Breast epithelium (tissue), 4 donors: ENCODE results near the gene ABCC1. TPM values are rescaled to one million over a fixed set of nuclear protein-coding genes. Genes with fewer than 3 reads are reported as not detected.

Experiments
- DNase-seq, 2 donors: peaks; one replicate each; pipeline ENCODE4 v3.0.0-alpha.2; 2019; ENCODE audit warnings: low spot score in 2 of 2
- H3K27ac ChIP-seq, 2 donors: fragments of 200-600 bp; sonication (generic) in 1 of 2; one replicate each; pipeline ENCODE4 v1.5.1; 2016 to 2019; ENCODE audit warnings: mild to moderate bottlenecking in 1 of 2
- H3K27me3 ChIP-seq, 2 donors: fragments of 200-600 bp; sonication (generic) in 1 of 2; one replicate each; pipeline versions ENCODE4 v1.5.1 to v1.6.0; 2017 to 2019; ENCODE audit warnings: control low read depth in 1 of 2, mild to moderate bottlenecking in 1 of 2
- H3K36me3 ChIP-seq: fragments of 200-600 bp; one replicate; pipeline ENCODE4 v1.5.1; 2019
- H3K4me1 ChIP-seq, 2 donors: fragments of 200-600 bp; sonication (generic); one replicate each; pipeline ENCODE4 v1.5.1; 2016 to 2019; ENCODE audit warnings: control low read depth in 1 of 2
- H3K4me3 ChIP-seq, 3 donors: fragments of 200-600 bp; sonication (generic); 1 replicate in 2 of 3; 2 replicates in 1 of 3; pipeline ENCODE4 v1.5.1; 2016 to 2019; ENCODE audit warnings: mild to moderate bottlenecking in 3 of 3, moderate library complexity in 2 of 3
- H3K9me3 ChIP-seq, 2 donors: fragments of 200-600 bp; sonication (generic) in 1 of 2; one replicate each; pipeline ENCODE4 v1.5.1; 2016 to 2019; ENCODE audit warnings: control low read depth in 1 of 2
- CTCF ChIP-seq, 3 donors: fragments of 450-650 bp; IDR thresholded peaks; one replicate each; pipeline ENCODE4 v1.5.1; 2016 to 2017; ENCODE audit warnings: antibody characterized with exemption in 3 of 3, mild to moderate bottlenecking in 3 of 3, moderate library complexity in 3 of 3
- POLR2A ChIP-seq: fragments of 450-650 bp; IDR thresholded peaks from one replicate; pipeline ENCODE4 v1.6.1; 2016; ENCODE audit warnings: antibody characterized with exemption, mild to moderate bottlenecking, moderate library complexity
- POLR2AphosphoS5 ChIP-seq, 3 donors: sonication (generic); formaldehyde crosslinking; IDR thresholded peaks; one replicate each; pipeline ENCODE4 v1.6.1; 2017; ENCODE audit warnings: antibody characterized with exemption in 3 of 3
- intact Hi-C: fragments of 100-400 bp; cut with DNase I; formaldehyde crosslinking; loops from one replicate; pipeline ENCODE4 v1.15.1; 2023; ENCODE audit warnings: low total_unique reads
- total RNA-seq, 3 donors: library from RNA; depleted of rRNA; stranded (reverse); fragments of >200 nt; gene quantifications; one replicate each; pipeline ENCODE4 v1.1.0, GENCODE V29; 2016

ABCC1 gene
- total RNA-seq, 3 donors from 2014 or later: 14.6 to 26.9 (median 21.3) TPM

- Histone ChIP-seq H3K27ac (no peak overlapping the region), H3K4me1 (no peaks in the 10 kb centered on the region)
Measured at GRCh38 chr16:16005721-16006120, 56.3 kb downstream of the ABCC1 start.

GRCh38 chr16:16006650-16007049 is 57.2 kb downstream of the ABCC1 start:
- TF ChIP-seq POLR2AphosphoS5 (IDR thresholded peaks at IDR 0.05) (no peak), CTCF (IDR thresholded peaks at IDR 0.05) (no peak), POLR2A (no peak)
- Histone ChIP-seq H3K27ac (no peak overlapping the region), H3K36me3 (no peaks in the 10 kb centered on the region), H3K4me3 (no peak overlapping the region), H3K9me3 (no peaks in the 10 kb centered on the region), H3K27me3 (no peaks in the 10 kb centered on the region), H3K4me1 (no peaks in the 10 kb centered on the region)
- no peak for DNase-seq
- intact Hi-C loops: no loop called here

More at GRCh38 chr16:16005721-16006120, 56.3 kb downstream of the ABCC1 start:
- Histone ChIP-seq H3K36me3 (no peaks in the 10 kb centered on the region), H3K4me3 (no peak overlapping the region), H3K27me3 (no peaks in the 10 kb centered on the region), H3K9me3 (no peaks in the 10 kb centered on the region)
- intact Hi-C loops: no loop called here
- no peak for DNase-seq
- TF ChIP-seq POLR2AphosphoS5 (IDR thresholded peaks at IDR 0.05) (no peak), POLR2A (no peak), CTCF (IDR thresholded peaks at IDR 0.05) (no peak)

GRCh38 chr16:16007743-16008111 is 58.3 kb downstream of the ABCC1 start:
- H3K27me3 ChIP-seq: no peaks in the 10 kb centered on the region
- H3K36me3 ChIP-seq: no peaks in the 10 kb centered on the region
- intact Hi-C loops: no loop called here
- H3K9me3 ChIP-seq: no peaks in the 10 kb centered on the region
- H3K4me1 ChIP-seq: no peaks in the 10 kb centered on the region
- no peak overlapping the region for H3K27ac ChIP-seq
- H3K4me3 ChIP-seq: no peak overlapping the region
- no peak for DNase-seq
- TF ChIP-seq CTCF (IDR thresholded peaks at IDR 0.05) (no peak), POLR2A (no peak), POLR2AphosphoS5 (IDR thresholded peaks at IDR 0.05) (no peak)

- TF ChIP-seq CTCF (IDR thresholded peaks at IDR 0.05) (no peak), POLR2AphosphoS5 (IDR thresholded peaks at IDR 0.05) (no peak), POLR2A (no peak)
- Histone ChIP-seq H3K9me3 (no peaks in the 10 kb centered on the region), H3K36me3 (no peaks in the 10 kb centered on the region), H3K4me1 (no peaks in the 10 kb centered on the region), H3K27me3 (no peaks in the 10 kb centered on the region), H3K27ac (no peak overlapping the region), H3K4me3 (no peak overlapping the region)
- DNase-seq: no peak
- intact Hi-C loops: no loop called here
Measured at GRCh38 chr16:16008666-16009065, 59.2 kb downstream of the ABCC1 start.

- Histone ChIP-seq H3K27ac (no peak overlapping the region), H3K4me1 (no peaks in the 10 kb centered on the region), H3K4me3 (no peak overlapping the region), H3K9me3 (no peaks in the 10 kb centered on the region), H3K36me3 (no peaks in the 10 kb centered on the region), H3K27me3 (no peaks in the 10 kb centered on the region)
- intact Hi-C loops: no loop called here
- DNase-seq: no peak
- TF ChIP-seq POLR2A: no peak
- no peak for TF ChIP-seq CTCF (IDR thresholded peaks at IDR 0.05)
Measured at GRCh38 chr16:16009401-16009800, 60.0 kb downstream of the ABCC1 start.
